ENCODE data around the gene APOC4.
"Not testable (repeated sequence)": the region's sequence is repeated elsewhere in the genome, so short reads cannot be mapped to it uniquely, and the experiment has no call there.

APOC4 gene

DNA sequence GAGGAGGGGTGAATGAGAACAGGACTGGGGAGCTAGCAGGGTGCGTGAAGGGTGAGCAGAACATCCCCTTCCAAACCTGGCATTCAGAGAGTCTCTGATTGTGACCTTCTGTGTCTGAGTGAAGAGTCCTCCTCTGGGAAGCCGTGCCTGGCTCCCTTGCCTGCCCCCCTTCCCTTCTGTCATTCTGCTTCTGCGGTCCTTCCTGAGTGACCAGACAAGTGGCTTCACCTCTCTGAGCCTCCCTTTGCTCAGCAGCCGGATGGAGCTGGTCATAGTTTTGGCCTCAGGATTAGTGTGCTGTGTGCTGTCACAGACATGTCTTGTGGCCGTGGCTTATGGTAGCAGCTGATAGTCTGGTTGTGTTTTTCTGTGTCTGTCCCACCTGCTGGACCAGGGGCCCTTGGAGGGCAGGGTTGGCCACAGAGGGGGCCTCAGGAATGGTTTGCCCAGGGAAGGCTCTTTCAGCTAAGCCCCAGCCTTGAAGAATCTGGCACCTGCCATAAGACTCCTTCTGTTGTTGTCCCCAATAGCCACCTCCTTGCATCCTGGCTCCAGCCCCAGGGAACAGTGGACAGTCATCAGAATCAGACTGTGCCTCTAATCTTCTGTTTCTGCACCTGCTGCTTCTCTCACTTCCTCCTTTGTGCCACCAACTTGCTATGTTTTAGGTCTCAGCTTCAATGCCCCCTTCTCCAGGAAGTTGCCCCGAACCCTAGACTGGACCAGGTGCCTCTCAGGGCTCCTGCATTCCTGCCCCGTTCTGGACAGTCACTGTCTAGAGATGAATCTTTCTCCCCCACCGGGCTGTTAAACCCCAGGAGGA, 19.1 kb downstream of the APOC4 start:
- no peak for DNase-seq

DNA sequence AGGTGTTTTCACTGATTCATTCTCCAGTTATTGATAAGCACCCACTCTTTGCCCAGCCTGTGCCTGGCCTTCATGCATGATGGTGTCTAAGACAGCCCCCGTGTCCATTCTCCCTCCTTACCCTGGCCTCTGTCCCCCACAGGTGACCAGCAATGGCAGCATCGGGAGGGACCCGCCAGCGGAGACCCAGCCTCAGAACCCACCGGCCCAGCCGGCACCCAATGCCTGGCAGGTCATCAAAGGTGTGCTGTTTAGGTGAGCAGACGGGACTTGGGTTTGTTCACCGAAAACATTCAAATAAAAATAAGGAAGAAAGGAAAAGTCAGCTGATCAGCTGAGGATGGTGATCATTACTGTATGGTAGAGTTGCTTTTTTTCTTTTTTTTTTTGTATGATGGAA, 19.8 kb downstream of the APOC4 start:
- DNase-seq: no peak

DNA sequence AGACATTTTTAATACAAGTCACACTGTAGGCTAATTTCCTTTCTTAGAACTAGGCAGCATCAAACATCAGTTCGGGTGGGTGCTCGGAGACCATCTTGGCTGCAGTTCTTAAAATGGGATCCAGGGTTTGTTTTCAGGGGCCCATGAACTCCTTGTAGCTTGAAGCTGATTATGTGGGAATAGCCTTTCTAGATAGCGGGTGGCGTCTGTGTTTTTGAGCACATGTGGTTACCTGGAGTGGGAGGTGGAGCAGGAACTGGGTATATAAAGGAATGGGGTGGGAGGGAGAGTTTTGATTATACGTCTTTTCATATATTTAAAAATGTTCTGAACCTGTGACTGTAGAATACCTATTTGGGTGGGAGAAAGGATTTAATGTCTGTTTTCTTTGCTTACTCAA, 26.1 kb downstream of the APOC4 start:
- DNase-seq: no peak

DNA sequence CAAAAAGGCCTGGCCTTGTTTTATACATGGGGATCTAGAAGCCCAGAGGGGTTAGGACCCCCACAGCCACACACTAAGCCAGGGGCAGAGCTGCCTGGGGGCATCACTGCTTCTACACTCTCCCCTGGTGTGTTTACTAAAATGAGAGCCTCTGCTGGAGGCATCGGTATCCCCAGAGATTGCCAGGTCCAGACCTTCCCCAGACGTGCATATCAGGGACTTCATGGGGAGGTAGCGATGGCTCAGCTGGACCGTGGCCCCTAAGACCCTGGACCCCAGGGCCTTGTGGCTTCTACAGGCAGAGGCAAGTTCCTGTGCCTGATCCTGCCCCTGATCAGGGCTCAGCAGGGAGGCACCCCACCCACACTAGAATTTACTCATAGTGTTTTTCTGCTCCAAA, 26.6 kb downstream of the APOC4 start:
- no peak for DNase-seq

DNA sequence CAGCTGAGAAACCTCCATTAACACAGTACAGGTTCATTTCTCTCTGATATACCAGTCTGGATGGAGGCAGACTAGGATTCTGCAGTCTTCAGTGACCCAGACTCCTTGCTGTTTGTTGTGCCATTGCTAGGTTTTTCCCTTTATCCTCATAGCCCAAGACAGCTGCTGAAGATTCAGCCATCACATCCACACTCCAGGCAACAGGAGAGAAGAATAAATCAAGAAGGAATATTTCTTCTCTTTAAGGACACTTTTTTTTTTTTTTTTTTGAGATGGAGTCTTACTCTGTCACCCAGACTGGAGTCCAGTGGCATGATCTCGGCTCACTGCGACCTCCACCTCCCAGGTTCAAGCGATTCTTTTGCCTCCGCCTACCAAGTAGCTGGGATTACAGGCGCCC, 27.4 kb downstream of the APOC4 start:
- no peak for DNase-seq

- DNase-seq: not testable (repeated sequence)
Observed at GRCh38 chr19:44971451-44971850, 29.4 kb downstream of the APOC4 start.

- no peak for DNase-seq
Observed at GRCh38 chr19:44972802-44973201, 30.8 kb downstream of the APOC4 start.

GRCh38 chr19:44973982-44974735, 32.1 kb downstream of the APOC4 start:
- no peak for DNase-seq

DNA sequence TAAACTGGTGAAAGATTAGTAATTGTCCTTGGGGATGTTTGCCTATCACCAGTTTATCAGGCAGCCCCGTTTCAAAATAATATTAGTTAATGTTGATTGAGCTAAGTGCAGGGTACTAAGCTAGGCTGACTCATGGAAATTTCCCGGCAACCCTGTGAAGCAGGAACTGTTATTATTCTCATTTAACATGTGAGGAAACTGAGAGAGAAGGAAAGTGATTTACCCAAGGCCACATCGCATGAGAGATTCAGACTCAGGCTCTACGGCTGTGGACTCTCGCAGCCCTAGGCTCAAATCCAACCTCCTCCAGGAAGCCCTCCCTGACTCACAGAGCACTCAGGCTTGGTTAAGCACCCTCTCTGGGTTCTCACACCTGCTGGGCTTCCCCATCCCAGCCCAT, 32.8 kb downstream of the APOC4 start:
- DNase-seq: no peak

- no peak for DNase-seq
Observed at GRCh38 chr19:44975444-44975843, 33.4 kb downstream of the APOC4 start.

DNA sequence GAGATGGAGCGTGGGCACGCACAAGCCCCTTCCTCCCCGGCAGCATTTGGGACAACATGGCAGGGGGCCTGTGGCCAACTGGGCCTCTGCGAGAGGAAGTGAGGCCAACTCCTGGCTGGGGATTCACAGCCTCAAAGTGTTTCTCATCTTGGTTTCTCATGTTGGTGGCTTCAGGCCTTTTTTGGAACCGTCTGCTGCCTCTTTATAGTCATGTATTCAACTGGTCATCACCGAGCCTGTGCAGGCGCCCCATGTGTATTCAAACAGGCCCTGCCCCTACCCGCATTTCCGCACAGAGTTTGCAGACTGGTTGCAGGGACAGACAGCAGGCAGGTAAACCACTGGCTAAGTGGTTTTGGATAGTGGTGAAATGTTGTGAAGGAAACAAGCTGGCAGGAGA, 42.0 kb downstream of the APOC4 start:
- no peak for DNase-seq

DNA sequence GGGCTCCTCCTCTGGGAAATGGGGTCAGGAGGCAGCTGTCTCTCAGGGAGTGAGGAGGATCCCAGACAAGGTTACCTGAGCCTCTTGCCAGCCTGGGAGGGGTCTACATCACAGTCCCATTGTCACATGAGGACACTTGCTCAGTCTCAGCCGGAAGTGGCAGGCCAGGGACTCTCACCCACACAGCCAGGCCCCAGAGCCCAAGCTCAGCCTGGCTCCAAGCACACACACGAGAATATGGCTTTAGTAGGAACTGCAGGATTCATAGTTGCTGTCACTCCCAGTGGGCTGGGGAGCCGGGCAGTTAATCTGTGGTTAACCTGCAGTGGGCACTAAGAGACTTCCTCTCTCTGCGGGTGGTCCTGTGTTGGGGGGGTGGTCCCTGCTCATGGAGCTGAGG, 43.4 kb downstream of the APOC4 start:
- DNase-seq: no peak

GRCh38 chr19:44986389-44986788, 44.4 kb downstream of the APOC4 start:
- no peak for DNase-seq

GRCh38 chr19:44987148-44987675, 45.2 kb downstream of the APOC4 start:
- DNase-seq: no peak

DNA sequence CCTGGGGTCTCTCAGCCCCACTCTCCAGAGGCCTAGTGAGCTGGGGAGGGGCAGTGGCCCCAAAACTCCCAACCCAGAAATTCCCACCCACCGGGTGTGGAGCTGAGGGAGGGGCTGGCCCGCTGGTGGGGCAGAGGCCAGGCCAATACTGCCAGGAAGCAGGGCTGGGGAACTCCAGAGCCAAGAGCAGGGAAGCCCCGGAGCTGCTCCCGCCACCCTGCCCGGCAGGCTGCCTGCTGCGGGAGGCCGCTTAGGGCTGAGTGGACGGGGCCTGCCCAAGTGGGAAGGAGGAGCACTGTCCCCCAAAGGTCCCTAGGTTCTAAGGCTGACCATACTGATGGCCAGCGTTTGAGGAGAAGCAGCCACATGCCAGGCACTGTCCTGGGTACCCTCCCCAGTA, 46.2 kb downstream of the APOC4 start:
- no peak for DNase-seq

- DNase-seq: peak; percentile 45 to 68
Observed at GRCh38 chr19:44988896-44989556, 47.0 kb downstream of the APOC4 start.

- no peak for DNase-seq
Observed at GRCh38 chr19:44990459-44990858, 48.4 kb downstream of the APOC4 start.

GRCh38 chr19:44990966-44991365, 48.9 kb downstream of the APOC4 start:
- no peak for DNase-seq

DNA sequence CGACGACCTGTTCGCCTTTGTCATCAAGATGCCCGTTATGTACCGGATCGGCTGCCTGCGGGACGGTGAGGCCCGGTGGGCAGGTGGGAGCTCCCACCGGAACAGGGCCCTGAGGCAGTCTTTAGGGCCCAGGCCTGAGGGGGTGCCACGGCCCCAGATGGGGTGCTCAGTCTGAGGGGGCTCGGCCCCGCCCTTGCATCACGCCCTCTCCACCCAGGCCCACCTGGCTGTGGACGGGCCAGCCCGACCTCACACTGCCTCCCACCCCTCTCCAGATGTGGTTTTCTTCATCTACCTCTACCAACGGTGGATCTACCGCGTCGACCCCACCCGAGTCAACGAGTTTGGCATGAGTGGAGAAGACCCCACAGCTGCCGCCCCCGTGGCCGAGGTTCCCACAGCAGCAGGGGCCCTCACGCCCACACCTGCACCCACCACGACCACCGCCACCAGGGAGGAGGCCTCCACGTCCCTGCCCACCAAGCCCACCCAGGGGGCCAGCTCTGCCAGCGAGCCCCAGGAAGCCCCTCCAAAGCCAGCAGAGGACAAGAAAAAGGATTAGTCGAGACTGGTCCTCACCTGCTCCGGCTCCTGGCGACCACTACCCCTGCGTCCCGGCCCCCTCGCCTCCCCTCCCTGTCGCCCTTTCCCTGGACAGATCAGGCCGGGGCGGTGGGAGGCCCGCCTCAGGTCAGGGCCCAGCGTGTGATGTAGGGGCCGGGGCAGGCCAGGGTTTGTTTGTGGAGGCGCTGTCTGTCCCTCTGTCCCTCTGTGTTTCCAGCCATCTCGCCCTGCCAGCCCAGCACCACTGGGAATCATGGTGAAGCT, 50.5 kb downstream of the APOC4 start:
- DNase-seq: no peak

GRCh38 chr19:44993526-44993925, 51.5 kb downstream of the APOC4 start:
- no peak for DNase-seq

GRCh38 chr19:44993926-44994537, 52.0 kb downstream of the APOC4 start:
- no peak for DNase-seq
